K562 (cell line): Measurements from ENCODE around the gene PCP2. TPM values are rescaled to one million over a fixed set of nuclear protein-coding genes. Genes with fewer than 3 reads are reported as not detected.

ENCODE experiments used
- BDP1 ChIP-seq: IDR thresholded peaks from 3 replicates; pipeline ENCODE4 v1.6.1; 2011; ENCODE audit not compliant: insufficient read length, insufficient read depth
- CBX1 ChIP-seq: sonication (generic); IDR thresholded peaks from 2 replicates; pipeline ENCODE4 v1.6.1; 2016; ENCODE audit warnings: antibody characterized with exemption, low read depth, mild to moderate bottlenecking
- CXXC5 ChIP-seq: fragments of 250-450 bp; sonication (Bioruptor Pico); IDR thresholded peaks from 2 replicates; pipeline ENCODE4 v1.8.0; 2022; ENCODE audit warnings: inconsistent platforms, mild to moderate bottlenecking, moderate library complexity
- ETV5 ChIP-seq: sonication (generic); formaldehyde crosslinking; IDR thresholded peaks from 2 replicates; pipeline ENCODE4 v1.4.0; 2020; ENCODE audit warnings: low read depth, mild to moderate bottlenecking, missing genetic modification reagents
- FUS ChIP-seq: fragments of 200-400 bp; formaldehyde crosslinking; optimal IDR thresholded peaks from 2 replicates; pipeline ENCODE3; 2017; ENCODE audit warnings: low read depth, low read length
- KHSRP ChIP-seq: fragments of 450-650 bp; IDR thresholded peaks from 2 replicates; pipeline ENCODE4 v1.6.1; 2017
- NEUROD1 ChIP-seq: fragments of 150-350 bp; IDR thresholded peaks from 2 replicates; pipeline ENCODE4 v1.6.1; 2014; ENCODE audit warnings: borderline replicate concordance, low read length, low read depth; ENCODE audit not compliant: partially characterized antibody
- NRF1 ChIP-seq, 2 experiments: fragments of 450-650 bp; IDR thresholded peaks in 1 of 2; conservative IDR thresholded peaks in 1 of 2; 2 replicates each; pipeline ENCODE4 v1.6.1; 2014; ENCODE audit warnings: mild to moderate bottlenecking in 2 of 2
- TSHZ1 ChIP-seq: fragments of 250-450 bp; sonication (Bioruptor Pico); IDR thresholded peaks from 2 replicates; pipeline ENCODE4 v1.4.0; 2020; ENCODE audit warnings: mild to moderate bottlenecking, moderate library complexity
- ZBTB9 ChIP-seq: fragments of 450-650 bp; formaldehyde crosslinking; IDR thresholded peaks from 2 replicates; pipeline ENCODE4 v1.4.0; 2020; ENCODE audit warnings: mild to moderate bottlenecking, moderate library complexity
- ZNF23 ChIP-seq: fragments of 250-450 bp; sonication (Bioruptor Pico); IDR thresholded peaks from 2 replicates; pipeline ENCODE4 v1.4.0; 2020; ENCODE audit warnings: mild to moderate bottlenecking
- ZNF518B ChIP-seq: fragments of 250-450 bp; sonication (Bioruptor Pico); IDR thresholded peaks from 2 replicates; pipeline ENCODE4 v1.5.0; 2021; ENCODE audit warnings: mild to moderate bottlenecking, moderate library complexity
- ZNF561 ChIP-seq: fragments of 450-650 bp; formaldehyde crosslinking; conservative IDR thresholded peaks from 2 replicates; pipeline ENCODE4 v1.4.0; 2020; ENCODE audit warnings: mild to moderate bottlenecking, moderate library complexity
- ZNF586 ChIP-seq: fragments of 450-650 bp; formaldehyde crosslinking; conservative IDR thresholded peaks from 2 replicates; pipeline ENCODE4 v1.4.0; 2020; ENCODE audit warnings: mild to moderate bottlenecking, moderate library complexity
- ZZZ3 ChIP-seq: fragments of 450-650 bp; IDR thresholded peaks from 2 replicates; pipeline ENCODE4 v1.6.1; 2016; ENCODE audit warnings: antibody characterized with exemption, mild to moderate bottlenecking, moderate library complexity
- polyA plus RNA-seq, 8 experiments: library from polyadenylated mRNA; depleted of rRNA in 4 of 8; stranded (reverse) in 5 of 8; unstranded in 3 of 8; fragments of >200 nt; fragmentation: Nextera tagmentation in 2 of 8; fragmentation: Illumina TruSeq in 1 of 8; extraction: Ambion mirVana in 2 of 8; extraction: Trizol in 1 of 8; gene quantifications; 2 replicates each; pipeline versions ENCODE4 v1.2.1 to v1.2.3, GENCODE V29; 2011 to 2014; ENCODE audit warnings: inconsistent platforms in 1 of 8, missing spikeins in 1 of 8
- total RNA-seq, 7 experiments: library from RNA; depleted of rRNA in 6 of 7; stranded (reverse); fragments of >200 nt in 6 of 7; fragmentation: Illumina TruSeq in 2 of 7; extraction: Trizol in 2 of 7; gene quantifications; 2 replicates each; pipeline versions ENCODE4 v1.2.1 to v1.2.3, GENCODE V29; 2011 to 2021; ENCODE audit warnings: low replicate concordance in 1 of 7

The PCP2 gene
- total and polyA plus RNA-seq, 9 of the 15 experiments (the other 6 are each of a cell fraction or from before 2014, with no cell fraction given): 0.17 to 1.3 (median 0.49) TPM; not detected in 3

GRCh38 chr19:7636691-7637373, 3.3 kb upstream of the PCP2 start, which contains the start of gene STXBP2 (continued):
- TF ChIP-seq ZNF518B (no peak), BDP1 (no peak), NEUROD1 (peak; percentile 30), ZBTB9 (CRISPR knock-in tag) (no peak), ETV5 (CRISPR knock-in tag) (peak; percentile 44; the same call in 1 of the 2 replicates), NRF1 (conservative IDR thresholded peaks at IDR 0.05 in 1 of 2, IDR thresholded peaks at IDR 0.05 in 1 of 2) (peak; percentile 85 to 88), ZNF561 (CRISPR knock-in tag) (no peak), TSHZ1 (no peak), ZNF23 (no peak), ZZZ3 (no peak), FUS (no peak), CXXC5 (CRISPR knock-in tag) (peak; percentile 72), ZNF586 (CRISPR knock-in tag) (no peak), KHSRP (no peak), CBX1 (peak; percentile 70)
